HepG2 (cell line): Measurements from ENCODE around the gene TRPC4AP. TPM values are rescaled to one million over a fixed set of nuclear protein-coding genes. Genes with fewer than 3 reads are reported as not detected.

ENCODE experiments used
- ATAC-seq: fragments of 200-7000 bp; cut with Tn5 transposase; 3 replicates; pipeline ENCODE4 v1.9.1; 2020; ENCODE audit warnings: mild to moderate bottlenecking, moderate library complexity
- BruUV-seq: library from RNA; stranded (reverse); fragments of 400-500 nt; replicated peaks from 2 replicates; lab custom pipeline; 2021; lab: Mats Ljungman, UMichigan
- CTCF ChIA-PET: fragments of 300-600 bp; formaldehyde crosslinking; extraction: SDS; loops from one replicate; lab custom pipeline; 2021; ENCODE audit warnings: low total read pairs, inconsistent platforms, low intra/inter-chr PET ratio; lab: Yijun Ruan, JAX
- POLR2A ChIA-PET: fragments of 350-600 bp; sonication (Branson Sonifier 250); formaldehyde crosslinking; loops from one replicate; lab custom pipeline; 2020; ENCODE audit warnings: antibody characterized with exemption, inconsistent platforms; lab: Yijun Ruan, JAX
- DNase-seq: peaks from one replicate; pipeline ENCODE4 v3.0.0-alpha.2; 2015; ENCODE audit warnings: low spot score
- FAIRE-seq: peaks from 3 replicates; lab custom pipeline; 2011; peaks lifted over from hg19 to GRCh38; lab: Jason Lieb, UNC
- H2AFZ ChIP-seq: one replicate; pipeline ENCODE4 v1.6.1; 2011; ENCODE audit warnings: low read length, inconsistent platforms
- H3K27ac ChIP-seq: fragments of 300-600 bp; 3 replicates; pipeline ENCODE4 v1.8.0; 2011; ENCODE audit warnings: mixed run types, mild to moderate bottlenecking, mixed read lengths, low read length, inconsistent platforms; ENCODE audit not compliant: insufficient read depth; ENCODE audit errors: extremely low read length
- H3K27me3 ChIP-seq, 2 experiments: fragments of 200-600 bp in 1 of 2; 2 replicates in 1 of 2; 3 replicates in 1 of 2; pipeline versions ENCODE4 v1.6.0 to v1.8.0; 2011; ENCODE audit warnings: low read length in 2 of 2, mild to moderate bottlenecking in 2 of 2, moderate library complexity in 2 of 2, inconsistent platforms in 1 of 2; ENCODE audit not compliant: insufficient read depth in 2 of 2, control insufficient read depth in 1 of 2
- H3K36me3 ChIP-seq, 2 experiments: fragments of 200-600 bp in 1 of 2; replicated peaks in 1 of 2; 2 replicates in 1 of 2; 3 replicates in 1 of 2; pipeline versions ENCODE4 v1.5.1 to v1.8.0; 2011; ENCODE audit warnings: low read length in 2 of 2, inconsistent platforms in 1 of 2; ENCODE audit not compliant: insufficient read depth in 2 of 2, control insufficient read depth in 1 of 2
- H3K4me1 ChIP-seq: 2 replicates; pipeline ENCODE4 v1.5.1; 2012; ENCODE audit warnings: low read length, inconsistent platforms; ENCODE audit not compliant: insufficient read depth
- H3K4me2 ChIP-seq: 2 replicates; pipeline ENCODE4 v1.6.0; 2011; ENCODE audit warnings: low read depth, low read length, inconsistent platforms
- H3K4me3 ChIP-seq, 3 experiments: fragments of 200-600 bp in 1 of 3; sonication (generic), shearing (Covaris generic) in 1 of 3; replicated peaks in 1 of 3; 2 replicates each; pipeline ENCODE4 v1.5.1; 2011 to 2016; ENCODE audit warnings: low read length in 3 of 3, inconsistent platforms in 2 of 3, low read depth in 2 of 3, mild to moderate bottlenecking in 2 of 3, control low read depth in 1 of 3, mixed read lengths in 1 of 3; ENCODE audit not compliant: insufficient read depth in 1 of 3
- H3K79me2 ChIP-seq: one replicate; pipeline ENCODE4 v1.6.1; 2011; ENCODE audit warnings: low read length, inconsistent platforms; ENCODE audit not compliant: insufficient read depth
- H3K9ac ChIP-seq: 2 replicates; pipeline ENCODE4 v1.6.0; 2011; ENCODE audit warnings: mild to moderate bottlenecking, low read depth, low read length, inconsistent platforms; ENCODE audit not compliant: insufficient read depth
- H3K9me3 ChIP-seq: 2 replicates; pipeline ENCODE4 v1.5.1; 2012; ENCODE audit warnings: mild to moderate bottlenecking, low read length
- H4K20me1 ChIP-seq: 2 replicates; pipeline ENCODE4 v1.6.0; 2011; ENCODE audit warnings: inconsistent platforms, mild to moderate bottlenecking, low read length, moderate library complexity; ENCODE audit not compliant: insufficient read depth
- NCOA1 ChIP-seq: sonication (generic); formaldehyde crosslinking; IDR thresholded peaks from 2 replicates; pipeline ENCODE4 v1.9.0; 2021; ENCODE audit warnings: missing genetic modification reagents
- NRL ChIP-seq: sonication (generic); formaldehyde crosslinking; IDR thresholded peaks from 2 replicates; pipeline ENCODE4 v1.5.0; 2020; ENCODE audit warnings: missing genetic modification reagents, mild to moderate bottlenecking, moderate library complexity, borderline replicate concordance
- SRF ChIP-seq: IDR thresholded peaks from 2 replicates; pipeline ENCODE4 v1.6.1; 2011; ENCODE audit warnings: mild to moderate bottlenecking, low read depth, low read length, moderate library complexity
- WGBS: methylation state at CpG from one replicate; pipeline ENCODE4 v1.1.6; 2017; ENCODE audit warnings: low lambda C conversion rate; 5-methylcytosine and 5-hydroxymethylcytosine counted together
- in situ Hi-C: cut with HindIII; loops from 2 replicates; pipeline ENCODE4 v1.10.0; 2017; ENCODE audit warnings: low pct_unique_long_range_greater_than_20kb; ENCODE audit not compliant: extremely low pct_ligation_motif_present
- intact Hi-C: fragments of 100-400 bp; cut with micrococcal nuclease; formaldehyde crosslinking; loops from one replicate; pipeline ENCODE4 v1.10.0; 2022; ENCODE audit not compliant: unreplicated experiment
- polyA plus RNA-seq, 8 experiments: library from polyadenylated mRNA; depleted of rRNA in 3 of 8; stranded (reverse) in 7 of 8; unstranded in 1 of 8; fragments of >200 nt; fragmentation: Illumina TruSeq in 4 of 8; extraction: Trizol in 4 of 8; gene quantifications; 2 replicates each; pipeline versions ENCODE4 v1.2.1 to v1.2.3, GENCODE V29; 2011 to 2016; ENCODE audit warnings: low read depth in 4 of 8, missing spikeins in 1 of 8, mixed read lengths in 1 of 8; ENCODE audit not compliant: insufficient read depth in 1 of 8
- total RNA-seq, 5 experiments: library from RNA; depleted of rRNA; stranded (reverse); fragments of >200 nt; fragmentation: Illumina TruSeq; extraction: Trizol; gene quantifications; 2 replicates each; pipeline ENCODE4 v1.2.3, GENCODE V29; 2016; ENCODE audit warnings: low read depth in 1 of 5
- TF ChIP-seq, protein P1 (sequence below), 2 experiments: sonication (generic) in 1 of 2; formaldehyde crosslinking in 1 of 2; IDR thresholded peaks; 2 replicates each; pipeline versions ENCODE4 v1.5.1 to v1.6.1; 2011 to 2020; ENCODE audit warnings: borderline replicate concordance in 1 of 2, low read depth in 1 of 2, low read length in 1 of 2, mild to moderate bottlenecking in 1 of 2, missing genetic modification reagents in 1 of 2, moderate library complexity in 1 of 2
- TF ChIP-seq, protein P2 (sequence below): sonication (generic); formaldehyde crosslinking; IDR thresholded peaks from 2 replicates; pipeline ENCODE4 v1.5.0; 2020; ENCODE audit warnings: mild to moderate bottlenecking, missing genetic modification reagents
- TF ChIP-seq, protein P3 (sequence below): sonication (generic); formaldehyde crosslinking; IDR thresholded peaks from 2 replicates; pipeline ENCODE4 v1.9.0; 2022; ENCODE audit warnings: low read depth, missing genetic modification reagents

TRPC4AP gene
- total and polyA plus RNA-seq, 2 of the 13 experiments (the other 11 are each of a cell fraction or from before 2014, with no cell fraction given) = 136 to 137 TPM

DNA sequence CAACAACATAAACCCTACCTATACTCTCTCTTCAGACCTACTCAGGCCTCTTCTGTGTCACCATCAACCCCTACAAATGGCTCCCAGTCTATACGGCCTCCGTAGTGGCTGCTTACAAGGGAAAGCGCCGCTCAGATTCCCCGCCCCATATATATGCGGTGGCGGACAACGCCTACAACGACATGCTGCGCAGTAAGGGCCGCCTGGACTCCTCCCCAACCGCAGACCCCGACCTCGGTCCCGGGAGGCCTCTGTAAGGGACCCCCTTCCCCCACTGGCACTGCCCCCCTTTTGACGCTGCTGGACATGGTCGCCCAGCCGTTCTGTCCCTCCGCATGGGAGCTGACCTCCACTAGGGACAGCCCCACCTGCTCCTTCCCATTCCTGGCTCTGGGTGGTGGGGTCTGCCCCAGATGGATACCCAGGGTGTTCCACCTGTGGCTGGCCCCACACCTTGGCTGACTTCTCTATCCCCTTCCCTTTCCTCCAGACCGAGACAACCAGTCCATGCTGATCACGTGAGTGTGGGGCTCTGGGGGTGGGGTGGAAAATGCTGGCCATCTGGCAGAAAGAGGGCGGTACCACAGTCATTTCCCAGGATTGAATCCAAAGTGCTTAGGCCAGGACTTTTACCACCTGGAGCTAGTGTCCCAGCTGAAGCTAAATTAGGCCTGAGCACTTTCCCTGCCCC, 111.9 kb downstream of the TRPC4AP start (continued):
- TF ChIP-seq, protein P1, sequence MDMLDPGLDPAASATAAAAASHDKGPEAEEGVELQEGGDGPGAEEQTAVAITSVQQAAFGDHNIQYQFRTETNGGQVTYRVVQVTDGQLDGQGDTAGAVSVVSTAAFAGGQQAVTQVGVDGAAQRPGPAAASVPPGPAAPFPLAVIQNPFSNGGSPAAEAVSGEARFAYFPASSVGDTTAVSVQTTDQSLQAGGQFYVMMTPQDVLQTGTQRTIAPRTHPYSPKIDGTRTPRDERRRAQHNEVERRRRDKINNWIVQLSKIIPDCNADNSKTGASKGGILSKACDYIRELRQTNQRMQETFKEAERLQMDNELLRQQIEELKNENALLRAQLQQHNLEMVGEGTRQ (IDR thresholded peaks at IDR 0.05; ENCODE audit: low read depth, low read length) = peak; percentile 20; the same call in 1 of the 2 replicates
- TF ChIP-seq, protein P1 (CRISPR knock-in tag; IDR thresholded peaks at IDR 0.05; ENCODE audit: borderline replicate concordance) = no peak; the same call in 1 of the 2 replicates

DNA sequence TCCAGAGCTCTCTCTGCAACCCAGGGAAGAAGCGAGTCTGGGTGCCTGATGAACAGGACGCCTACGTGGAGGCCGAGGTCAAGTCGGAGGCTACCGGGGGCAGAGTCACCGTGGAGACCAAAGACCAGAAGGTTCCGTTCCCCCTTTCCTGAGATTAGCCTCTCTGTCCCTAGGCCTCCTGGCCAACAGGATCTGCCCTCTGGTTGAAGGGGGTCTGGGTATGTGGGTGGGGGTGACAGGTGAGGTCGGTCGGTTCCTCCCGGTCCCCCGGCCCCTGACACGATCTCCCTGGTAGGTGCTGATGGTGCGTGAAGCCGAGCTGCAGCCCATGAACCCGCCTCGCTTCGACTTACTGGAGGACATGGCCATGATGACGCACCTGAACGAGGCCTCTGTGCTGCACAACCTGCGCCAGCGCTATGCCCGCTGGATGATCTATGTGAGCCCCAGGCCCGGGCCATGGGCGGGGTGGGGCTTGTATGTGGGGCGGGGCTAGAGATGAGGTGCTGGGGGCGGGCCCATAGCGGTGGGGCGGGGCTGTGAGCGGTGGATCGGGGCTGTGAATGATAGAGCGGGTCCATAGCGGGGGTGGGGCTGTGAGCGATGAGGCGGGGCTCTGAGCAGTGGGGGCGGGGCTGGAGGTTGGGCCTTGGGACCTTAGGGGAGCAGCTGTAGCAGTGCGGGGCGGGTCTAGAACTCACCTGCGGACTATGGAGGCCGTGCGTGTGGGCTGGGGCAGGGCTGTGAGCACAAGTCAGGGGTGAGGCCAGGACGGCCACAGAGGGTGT, 113.0 kb downstream of the TRPC4AP start:
- POLR2A ChIA-PET = no interaction called here
- H3K27ac ChIP-seq = no peak overlapping the region
- no peaks in the 10 kb centered on the region for H3K36me3 ChIP-seq
- H2AFZ ChIP-seq = no peak overlapping the region
- ATAC-seq = no peak
- no peak overlapping the region for H3K9ac ChIP-seq
- H3K4me1 ChIP-seq = peaks cover 27% of the 10 kb centered on the region
- H3K4me2 ChIP-seq = no peak overlapping the region
- peaks cover 14 to 17% of the 10 kb centered on the region in 2 experiments for H3K27me3 ChIP-seq
- H3K79me2 ChIP-seq = no peaks in the 10 kb centered on the region
- no peaks in the 10 kb centered on the region for H4K20me1 ChIP-seq
- no peak overlapping the region for H3K4me3 ChIP-seq
- H3K9me3 ChIP-seq = no peaks in the 10 kb centered on the region
- intact Hi-C loops (loop anchor here (5.0 kb wide), 1 partner anchor 283 kb away; no protein-coding TSS in a partner anchor), in situ Hi-C loops (no loop called here)
- no peak for DNase-seq
- CTCF ChIA-PET = no interaction called here
- BruUV-seq = no TSS peak
- FAIRE-seq = no peak
- WGBS = 84% methylated on average over 42 of the region's 42 CpGs
- TF ChIP-seq SRF = no peak
- TF ChIP-seq NRL = 0 out of 2 replicates have a peak, but pooled peaks have one; percentile 15
- TF ChIP-seq NCOA1 (CRISPR knock-in tag) = no peak
- TF ChIP-seq, protein P2, sequence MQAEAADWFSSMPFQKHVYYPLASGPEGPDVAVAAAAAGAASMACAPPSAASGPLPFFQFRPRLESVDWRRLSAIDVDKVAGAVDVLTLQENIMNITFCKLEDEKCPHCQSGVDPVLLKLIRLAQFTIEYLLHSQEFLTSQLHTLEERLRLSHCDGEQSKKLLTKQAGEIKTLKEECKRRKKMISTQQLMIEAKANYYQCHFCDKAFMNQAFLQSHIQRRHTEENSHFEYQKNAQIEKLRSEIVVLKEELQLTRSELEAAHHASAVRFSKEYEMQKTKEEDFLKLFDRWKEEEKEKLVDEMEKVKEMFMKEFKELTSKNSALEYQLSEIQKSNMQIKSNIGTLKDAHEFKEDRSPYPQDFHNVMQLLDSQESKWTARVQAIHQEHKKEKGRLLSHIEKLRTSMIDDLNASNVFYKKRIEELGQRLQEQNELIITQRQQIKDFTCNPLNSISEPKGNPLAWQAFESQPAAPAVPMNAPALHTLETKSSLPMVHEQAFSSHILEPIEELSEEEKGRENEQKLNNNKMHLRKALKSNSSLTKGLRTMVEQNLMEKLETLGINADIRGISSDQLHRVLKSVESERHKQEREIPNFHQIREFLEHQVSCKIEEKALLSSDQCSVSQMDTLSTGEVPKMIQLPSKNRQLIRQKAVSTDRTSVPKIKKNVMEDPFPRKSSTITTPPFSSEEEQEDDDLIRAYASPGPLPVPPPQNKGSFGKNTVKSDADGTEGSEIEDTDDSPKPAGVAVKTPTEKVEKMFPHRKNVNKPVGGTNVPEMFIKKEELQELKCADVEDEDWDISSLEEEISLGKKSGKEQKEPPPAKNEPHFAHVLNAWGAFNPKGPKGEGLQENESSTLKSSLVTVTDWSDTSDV (CRISPR knock-in tag) = 0 out of 2 replicates have a peak, but pooled peaks have one; percentile 24
- TF ChIP-seq, protein P3, sequence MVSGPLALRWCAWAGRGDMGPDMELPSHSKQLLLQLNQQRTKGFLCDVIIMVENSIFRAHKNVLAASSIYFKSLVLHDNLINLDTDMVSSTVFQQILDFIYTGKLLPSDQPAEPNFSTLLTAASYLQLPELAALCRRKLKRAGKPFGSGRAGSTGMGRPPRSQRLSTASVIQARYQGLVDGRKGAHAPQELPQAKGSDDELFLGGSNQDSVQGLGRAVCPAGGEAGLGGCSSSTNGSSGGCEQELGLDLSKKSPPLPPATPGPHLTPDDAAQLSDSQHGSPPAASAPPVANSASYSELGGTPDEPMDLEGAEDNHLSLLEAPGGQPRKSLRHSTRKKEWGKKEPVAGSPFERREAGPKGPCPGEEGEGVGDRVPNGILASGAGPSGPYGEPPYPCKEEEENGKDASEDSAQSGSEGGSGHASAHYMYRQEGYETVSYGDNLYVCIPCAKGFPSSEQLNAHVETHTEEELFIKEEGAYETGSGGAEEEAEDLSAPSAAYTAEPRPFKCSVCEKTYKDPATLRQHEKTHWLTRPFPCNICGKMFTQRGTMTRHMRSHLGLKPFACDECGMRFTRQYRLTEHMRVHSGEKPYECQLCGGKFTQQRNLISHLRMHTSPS = no peak
